IMR-90 (cell line): ENCODE data around the gene CLDN14. TPM values are rescaled to one million over a fixed set of nuclear protein-coding genes. Genes with fewer than 3 reads are reported as not detected.

Experiments
- ATAC-seq: fragments of 200-7000 bp; cut with Tn5 transposase; 2 replicates; pipeline ENCODE4 v1.9.1; 2020; ENCODE audit warnings: low read depth, mild to moderate bottlenecking, moderate library complexity
- BruUV-seq: library from RNA; stranded (reverse); fragments of 400-500 nt; replicated peaks from 2 replicates; lab custom pipeline; 2021; lab: Mats Ljungman, UMichigan
- CTCF ChIA-PET: fragments of 300-600 bp; formaldehyde crosslinking; extraction: SDS; loops from one replicate; lab custom pipeline; 2021; ENCODE audit warnings: antibody characterized with exemption; lab: Yijun Ruan, JAX
- POLR2A ChIA-PET: fragments of 300-600 bp; sonication (Branson Sonifier 250); formaldehyde crosslinking; loops from one replicate; lab custom pipeline; 2022; ENCODE audit warnings: antibody characterized with exemption; ENCODE audit not compliant: unreplicated experiment; lab: Charles Lee
- DNase-seq: peaks from one replicate; pipeline ENCODE4 v3.0.0; 2013
- H2AFZ ChIP-seq: replicated peaks from 2 replicates; pipeline ENCODE3; 2013; ENCODE audit warnings: low read length, mild to moderate bottlenecking; ENCODE audit not compliant: poor library complexity
- H2AK5ac ChIP-seq: 2 replicates; pipeline ENCODE4 v1.6.1; 2013; ENCODE audit warnings: low read depth, low read length, inconsistent platforms
- H2AK9ac ChIP-seq: replicated peaks from 2 replicates; pipeline ENCODE3; 2013; ENCODE audit warnings: mild to moderate bottlenecking, low read depth, low read length, moderate library complexity; ENCODE audit not compliant: poor library complexity
- H2BK120ac ChIP-seq: 2 replicates; pipeline ENCODE4 v1.6.1; 2013; ENCODE audit warnings: low read depth, low read length, inconsistent platforms
- H2BK15ac ChIP-seq: 3 replicates; pipeline ENCODE4 v1.6.1; 2013; ENCODE audit warnings: low read depth, low read length, inconsistent platforms
- H2BK20ac ChIP-seq: 2 replicates; pipeline ENCODE4 v1.6.1; 2013; ENCODE audit warnings: low read depth, mild to moderate bottlenecking, inconsistent platforms, low read length, moderate library complexity
- H2BK5ac ChIP-seq: 2 replicates; pipeline ENCODE4 v1.6.1; 2013; ENCODE audit warnings: mild to moderate bottlenecking, low read depth, low read length, inconsistent platforms; ENCODE audit not compliant: poor library complexity, severe bottlenecking
- H3K14ac ChIP-seq: replicated peaks from 2 replicates; pipeline ENCODE4 v1.6.1; 2013; ENCODE audit warnings: low read depth, low read length, inconsistent platforms
- H3K18ac ChIP-seq: 2 replicates; pipeline ENCODE4 v1.6.1; 2013; ENCODE audit warnings: low read depth, low read length, control low read depth
- H3K23ac ChIP-seq: 2 replicates; pipeline ENCODE4 v1.6.1; 2013; ENCODE audit warnings: low read depth, low read length, inconsistent platforms
- H3K27ac ChIP-seq: 2 replicates; pipeline ENCODE4 v1.5.1; 2013; ENCODE audit warnings: mild to moderate bottlenecking, control low read depth, low read length; ENCODE audit not compliant: insufficient read depth
- H3K27me3 ChIP-seq: 2 replicates; pipeline ENCODE4 v1.6.1; 2013; ENCODE audit warnings: low read length; ENCODE audit not compliant: control insufficient read depth, insufficient read depth
- H3K36me3 ChIP-seq: 2 replicates; pipeline ENCODE4 v1.6.1; 2013; ENCODE audit warnings: low read length, mixed read lengths; ENCODE audit not compliant: control insufficient read depth, insufficient read depth
- H3K4ac ChIP-seq: 2 replicates; pipeline ENCODE4 v1.6.1; 2013; ENCODE audit warnings: low read depth, low read length, inconsistent platforms
- H3K4me1 ChIP-seq: 2 replicates; pipeline ENCODE4 v1.6.1; 2013; ENCODE audit warnings: low read length, mixed read lengths; ENCODE audit not compliant: control insufficient read depth, insufficient read depth
- H3K4me2 ChIP-seq: 2 replicates; pipeline ENCODE4 v1.6.1; 2013; ENCODE audit warnings: low read depth, mild to moderate bottlenecking, control low read depth, low read length, moderate library complexity
- H3K4me3 ChIP-seq: 2 replicates; pipeline ENCODE4 v1.5.1; 2013; ENCODE audit warnings: low read depth, mild to moderate bottlenecking, control low read depth, low read length, moderate library complexity; ENCODE audit not compliant: insufficient read depth
- H3K56ac ChIP-seq: 2 replicates; pipeline ENCODE4 v1.6.1; 2013; ENCODE audit warnings: low read length, inconsistent platforms; ENCODE audit not compliant: insufficient read depth; ENCODE audit errors: extremely low read depth
- H3K79me1 ChIP-seq, 2 experiments: 2 replicates each; pipeline ENCODE4 v1.6.1; 2013; ENCODE audit warnings: low read length in 2 of 2, inconsistent platforms in 1 of 2, low read depth in 1 of 2
- H3K9ac ChIP-seq: 2 replicates; pipeline ENCODE4 v1.6.1; 2013; ENCODE audit warnings: low read depth, low read length, control low read depth
- H3K9me1 ChIP-seq: 2 replicates; pipeline ENCODE4 v1.6.1; 2013; ENCODE audit warnings: low read length, inconsistent platforms; ENCODE audit not compliant: insufficient read depth
- H3K9me3 ChIP-seq: 2 replicates; pipeline ENCODE4 v1.6.1; 2013; ENCODE audit warnings: low read length; ENCODE audit not compliant: control insufficient read depth, insufficient read depth
- H4K20me1 ChIP-seq: 2 replicates; pipeline ENCODE4 v1.6.1; 2013; ENCODE audit warnings: low read length, inconsistent platforms; ENCODE audit not compliant: insufficient read depth
- H4K5ac ChIP-seq: 2 replicates; pipeline ENCODE4 v1.6.1; 2013; ENCODE audit warnings: mild to moderate bottlenecking, low read depth, low read length, control low read depth
- H4K8ac ChIP-seq, 2 experiments: 2 replicates each; pipeline ENCODE4 v1.6.1; 2013; ENCODE audit warnings: low read depth in 2 of 2, low read length in 2 of 2, control low read depth in 1 of 2, inconsistent platforms in 1 of 2
- H4K91ac ChIP-seq: 2 replicates; pipeline ENCODE4 v1.6.1; 2013; ENCODE audit warnings: low read depth, low read length, inconsistent platforms; ENCODE audit not compliant: insufficient read depth
- CHD1 ChIP-seq: IDR thresholded peaks from 2 replicates; pipeline ENCODE4 v1.6.1; 2012; ENCODE audit warnings: low read depth, low read length, improper control_type of control experiment
- RCOR1 ChIP-seq: IDR thresholded peaks from 2 replicates; pipeline ENCODE4 v1.6.1; 2012; ENCODE audit warnings: mild to moderate bottlenecking, low read length, improper control_type of control experiment; ENCODE audit not compliant: insufficient replicate concordance
- WGBS, 2 experiments: methylation state at CpG; one replicate each; pipeline versions ENCODE4 v1.1.5 to v1.1.7; 2013; ENCODE audit warnings: missing lambda C conversion rate in 2 of 2; ENCODE audit not compliant: insufficient read length in 1 of 2; ENCODE audit errors: extremely low coverage in 2 of 2; 5-methylcytosine and 5-hydroxymethylcytosine counted together
- dilution Hi-C: fragments of 300-500 bp; cut with HindIII; formaldehyde crosslinking; loops from one replicate; pipeline ENCODE4 v1.14.3; 2018; ENCODE audit warnings: low sequenced_read_pairs; ENCODE audit not compliant: unreplicated experiment
- in situ Hi-C: fragments of 300-500 bp; cut with MboI; formaldehyde crosslinking; loops from 3 replicates; pipeline ENCODE4 v1.14.3; 2019; ENCODE audit warnings: low sequenced_read_pairs, inconsistent platforms, mixed read lengths
- intact Hi-C: fragments of 100-400 bp; cut with micrococcal nuclease; formaldehyde crosslinking; loops from 2 replicates; pipeline ENCODE4 v1.10.0; 2022
- polyA plus RNA-seq, 3 experiments: library from polyadenylated mRNA; depleted of rRNA; stranded (reverse); fragments of >200 nt; gene quantifications; 2 replicates each; pipeline ENCODE4 v1.2.3, GENCODE V29; 2012; ENCODE audit warnings: low replicate concordance in 1 of 3
- total RNA-seq: library from RNA; depleted of rRNA; stranded (reverse); fragments of >200 nt; gene quantifications from 2 replicates; pipeline ENCODE4 v1.2.3, GENCODE V29; 2012

CLDN14 gene
- total and polyA plus RNA-seq, 2 of the 4 experiments (the other 2 are of a cell fraction), result not detected

- H2BK5ac ChIP-seq, result no peak overlapping the region
Measured at GRCh38 chr21:36461918-36462486, 17.9 kb downstream of the CLDN14 start.

More at GRCh38 chr21:36461918-36462486, 17.9 kb downstream of the CLDN14 start:
- no peak overlapping the region for H2AK9ac ChIP-seq
- TF ChIP-seq RCOR1 (no peak), CHD1 (no peak)
- H3K27ac ChIP-seq, result no peak overlapping the region
- POLR2A ChIA-PET, result no interaction called here
- intact Hi-C loops, result no loop called here
- no peaks in the 10 kb centered on the region; the same call in 1 of the 2 replicates for H3K9me1 ChIP-seq
- H3K4me2 ChIP-seq, result no peak overlapping the region
- no peak for ATAC-seq
- no peak for DNase-seq
- in situ Hi-C loops, result no loop called here
- H3K4ac ChIP-seq, result no peak overlapping the region
- no peak overlapping the region for H2AFZ ChIP-seq
- no peak overlapping the region for H3K23ac ChIP-seq
- H3K18ac ChIP-seq, result no peak overlapping the region
- H4K5ac ChIP-seq, result no peak overlapping the region
- no peak overlapping the region for H3K4me3 ChIP-seq
- H3K79me1 ChIP-seq, result no peaks in the 10 kb centered on the region
- dilution Hi-C loops, result no loop called here
- no peak overlapping the region for H3K14ac ChIP-seq
- H2AK5ac ChIP-seq, result no peak overlapping the region
- no peak overlapping the region for H4K91ac ChIP-seq
- no peaks in the 10 kb centered on the region for H4K20me1 ChIP-seq
- no peaks in the 10 kb centered on the region; the same call in 1 of the 2 replicates for H3K4me1 ChIP-seq
- CTCF ChIA-PET, result no interaction called here
- no peak overlapping the region for H2BK15ac ChIP-seq
- H3K9me3 ChIP-seq, result no peaks in the 10 kb centered on the region
- WGBS, 2 experiments, result no CpG with 5 or more reads among the region's 14 CpGs
- H3K9ac ChIP-seq, result no peak overlapping the region
- H2BK20ac ChIP-seq, result no peak overlapping the region
- no peak overlapping the region for H3K56ac ChIP-seq
- no peak overlapping the region for H4K8ac ChIP-seq
- no peaks in the 10 kb centered on the region for H3K36me3 ChIP-seq
- no peak overlapping the region for H2BK120ac ChIP-seq
- H3K27me3 ChIP-seq, result peaks cover 2% of the 10 kb centered on the region; the same call in 1 of the 2 replicates
- BruUV-seq, result no TSS peak
